GM12874 (cell line): Measurements from ENCODE around the gene IKZF1.

Experiments used
- TF ChIP-seq, protein P1 (sequence below): IDR thresholded peaks from 2 replicates; pipeline ENCODE4 v1.5.1; 2011; ENCODE audit warnings: low read depth, mild to moderate bottlenecking, control low read depth, low read length, moderate library complexity; ENCODE audit not compliant: insufficient read depth

IKZF1 gene

DNA sequence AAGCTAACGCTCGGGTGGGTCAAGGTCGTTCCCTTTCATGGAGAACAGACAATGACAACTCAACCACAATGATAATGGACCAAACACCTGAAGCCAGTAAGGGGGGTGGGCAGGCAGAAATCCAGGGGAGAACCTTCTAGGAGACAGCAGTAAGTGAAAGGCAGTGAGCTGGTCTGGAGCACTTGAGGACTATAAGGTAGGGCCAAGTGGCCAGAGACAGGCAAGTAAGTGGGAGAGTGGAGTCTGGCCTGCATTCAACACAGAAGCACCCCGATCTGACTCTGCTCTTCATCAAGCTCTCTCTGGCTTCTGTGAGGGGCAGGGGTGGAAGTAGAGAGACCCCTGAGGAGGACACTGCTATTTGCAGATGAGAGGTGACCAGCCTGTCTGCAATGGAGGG lies 7.7 kb upstream of the IKZF1 start:
- TF ChIP-seq, protein P1, sequence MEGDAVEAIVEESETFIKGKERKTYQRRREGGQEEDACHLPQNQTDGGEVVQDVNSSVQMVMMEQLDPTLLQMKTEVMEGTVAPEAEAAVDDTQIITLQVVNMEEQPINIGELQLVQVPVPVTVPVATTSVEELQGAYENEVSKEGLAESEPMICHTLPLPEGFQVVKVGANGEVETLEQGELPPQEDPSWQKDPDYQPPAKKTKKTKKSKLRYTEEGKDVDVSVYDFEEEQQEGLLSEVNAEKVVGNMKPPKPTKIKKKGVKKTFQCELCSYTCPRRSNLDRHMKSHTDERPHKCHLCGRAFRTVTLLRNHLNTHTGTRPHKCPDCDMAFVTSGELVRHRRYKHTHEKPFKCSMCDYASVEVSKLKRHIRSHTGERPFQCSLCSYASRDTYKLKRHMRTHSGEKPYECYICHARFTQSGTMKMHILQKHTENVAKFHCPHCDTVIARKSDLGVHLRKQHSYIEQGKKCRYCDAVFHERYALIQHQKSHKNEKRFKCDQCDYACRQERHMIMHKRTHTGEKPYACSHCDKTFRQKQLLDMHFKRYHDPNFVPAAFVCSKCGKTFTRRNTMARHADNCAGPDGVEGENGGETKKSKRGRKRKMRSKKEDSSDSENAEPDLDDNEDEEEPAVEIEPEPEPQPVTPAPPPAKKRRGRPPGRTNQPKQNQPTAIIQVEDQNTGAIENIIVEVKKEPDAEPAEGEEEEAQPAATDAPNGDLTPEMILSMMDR: no peak

DNA sequence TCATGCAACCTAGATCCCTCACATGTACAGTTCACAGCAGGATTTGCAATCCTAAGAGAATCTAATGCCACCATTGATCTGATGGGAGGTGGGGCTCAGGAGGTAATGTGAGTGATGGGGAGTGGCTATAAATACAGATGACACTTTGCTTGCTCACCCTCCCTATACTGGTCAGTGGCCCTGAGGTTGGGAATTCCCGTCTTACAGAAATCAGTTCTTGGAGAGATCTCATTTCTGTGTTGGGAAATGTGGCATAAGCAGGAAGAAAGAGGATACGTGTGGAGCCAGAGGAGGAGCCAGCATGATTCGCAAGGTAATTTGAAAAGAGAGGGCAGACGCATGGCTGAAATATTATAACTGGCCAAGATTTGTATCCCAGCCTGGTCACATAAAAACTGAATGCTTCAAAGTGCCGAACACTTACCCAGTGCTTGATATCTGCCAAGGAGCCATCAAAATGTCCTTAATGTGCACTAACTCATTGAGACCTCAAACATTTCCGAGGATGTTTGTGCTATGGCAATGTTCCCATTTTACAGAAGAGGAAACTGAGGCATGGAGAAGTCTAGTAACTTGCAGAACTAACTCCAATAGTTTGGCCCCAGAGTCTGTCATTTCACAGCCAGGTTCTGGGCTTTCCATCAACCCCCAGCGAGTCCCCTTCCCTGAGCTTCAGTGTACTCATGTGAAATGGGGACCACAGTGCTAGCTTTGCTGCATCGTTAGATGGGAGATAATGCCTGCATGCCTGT lies 5.5 kb upstream of the IKZF1 start:
- TF ChIP-seq, protein P1: no peak

DNA sequence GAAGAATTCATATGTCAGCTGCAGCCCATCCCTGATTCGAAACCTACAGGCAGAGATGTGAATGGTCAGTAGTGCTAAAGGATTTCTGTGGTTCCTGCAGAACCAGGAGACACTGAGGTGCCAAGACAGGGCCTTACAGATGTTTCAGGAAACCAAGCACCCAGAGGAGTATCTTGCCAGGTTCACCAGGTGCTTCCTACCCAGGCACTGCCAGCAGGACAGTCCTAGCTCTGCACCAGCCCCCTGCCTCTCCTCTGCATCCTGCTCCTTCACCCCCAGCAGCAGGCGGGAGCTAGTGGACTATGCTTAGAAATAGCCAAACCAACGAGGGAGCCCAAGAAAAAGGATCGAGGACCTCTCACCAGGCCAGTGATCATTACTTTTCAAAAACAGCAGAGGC lies 4.2 kb upstream of the IKZF1 start:
- TF ChIP-seq, protein P1: no peak

DNA sequence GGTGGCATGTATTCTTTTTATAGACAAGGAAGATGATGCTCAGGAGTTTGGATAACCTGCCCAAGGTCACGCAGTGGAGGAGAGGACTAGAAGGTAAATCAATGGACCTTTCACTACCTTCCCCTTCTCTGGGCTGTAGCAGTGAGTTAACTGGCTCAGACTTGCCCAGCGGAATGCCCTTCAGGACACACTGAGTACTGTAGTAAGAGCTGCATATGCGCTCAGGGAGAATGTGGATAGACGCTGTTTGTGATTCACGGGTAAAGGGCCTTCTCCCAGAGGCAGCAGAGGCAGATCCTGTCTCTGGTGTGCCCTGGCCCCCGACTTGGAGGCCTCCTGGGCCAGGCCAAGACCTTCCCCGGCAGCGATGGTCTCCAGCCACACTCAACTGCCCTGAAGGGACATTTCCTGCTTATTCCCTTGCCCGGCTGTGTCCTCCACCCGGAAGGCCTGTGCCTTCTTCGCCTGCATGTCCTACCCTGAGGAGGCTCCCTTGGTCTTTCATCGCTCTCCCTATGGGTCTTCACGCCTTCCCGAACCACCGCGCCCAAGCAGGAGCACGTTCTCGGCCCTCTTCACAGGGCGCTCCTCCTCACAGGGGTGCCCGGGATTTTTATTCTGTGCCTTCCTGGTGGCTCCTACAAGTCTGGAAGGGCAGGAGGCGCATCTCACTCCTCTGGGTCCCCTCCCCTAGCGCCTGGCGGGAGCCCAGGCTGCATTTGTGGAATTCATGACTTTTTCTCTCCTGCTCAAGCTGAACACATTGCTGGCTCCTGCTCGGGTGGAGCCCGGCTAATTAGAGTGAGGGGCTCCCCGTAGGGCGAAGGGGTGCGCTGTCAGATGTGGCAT lies 1.8 kb upstream of the IKZF1 start:
- TF ChIP-seq, protein P1: no peak

DNA sequence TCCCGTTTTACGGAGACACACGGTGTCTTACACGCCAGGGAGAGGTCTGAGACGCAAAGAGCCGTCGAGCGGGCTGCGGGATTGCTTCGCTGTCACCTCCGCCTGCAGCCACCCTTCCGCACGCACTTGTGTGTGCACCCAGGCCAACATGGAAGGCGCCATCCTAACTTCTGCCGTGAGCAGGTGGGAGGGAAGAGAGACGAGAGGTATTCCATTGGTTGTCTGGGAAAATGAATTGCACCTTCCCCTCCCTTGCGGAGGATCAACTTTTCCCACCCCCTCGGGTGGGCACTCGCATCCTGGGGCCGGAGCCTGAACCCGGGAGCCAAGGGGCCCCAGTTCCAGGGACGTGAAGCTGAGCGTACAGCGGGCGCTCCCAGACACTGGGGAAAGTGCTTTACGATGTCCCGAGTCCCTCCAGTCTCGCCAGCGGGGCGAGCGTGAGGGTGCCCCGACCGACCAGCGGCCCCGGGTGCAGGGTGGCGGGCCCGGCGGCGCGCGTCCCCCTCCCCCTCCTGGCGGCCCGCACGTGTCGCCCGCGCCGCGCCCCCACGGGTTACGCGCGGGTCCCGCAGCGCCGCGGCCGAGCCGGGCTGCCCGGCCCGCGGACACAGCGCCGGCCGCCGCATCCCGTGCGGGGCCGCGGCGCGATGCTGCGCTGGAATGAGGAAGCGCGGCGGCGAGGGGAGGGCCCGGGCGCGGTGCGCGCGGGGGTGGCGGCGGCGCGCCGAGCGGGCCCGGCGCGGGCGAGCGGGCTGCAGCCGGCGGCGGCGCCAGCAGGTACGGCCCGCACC lies 984 bp upstream of the IKZF1 start:
- TF ChIP-seq, protein P1: no peak

DNA sequence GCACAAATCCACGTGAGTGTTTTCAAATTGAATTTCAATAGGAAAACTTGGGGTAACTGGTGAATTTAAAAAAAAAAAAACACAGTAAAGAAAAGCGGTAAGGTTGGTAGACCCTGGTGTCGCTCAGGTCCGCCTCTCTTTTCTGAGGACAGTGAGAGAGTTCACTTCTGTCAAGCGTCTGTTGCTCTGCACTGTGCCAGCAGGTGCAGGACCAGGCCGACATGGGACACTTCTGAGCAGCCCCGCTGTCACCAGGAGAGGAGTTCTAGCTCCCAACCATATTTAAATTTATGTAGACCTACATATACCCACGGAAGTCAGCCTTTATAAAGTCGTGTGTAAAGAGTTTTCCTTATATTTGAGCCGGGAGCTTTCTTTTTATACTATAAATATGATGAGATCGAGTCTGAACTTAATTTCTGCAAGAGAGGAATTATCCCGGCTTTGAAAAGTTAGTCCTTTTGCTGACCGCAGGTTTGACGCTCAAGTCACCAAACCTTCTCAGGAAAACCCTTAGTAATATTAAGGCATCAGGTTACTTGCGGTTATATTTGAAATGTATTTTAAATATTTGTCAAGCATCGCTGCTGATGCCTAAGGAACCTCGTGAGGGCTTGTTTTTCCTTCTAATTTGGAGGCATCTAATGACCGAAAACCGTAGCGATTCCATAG lies 531 bp downstream of the IKZF1 start:
- TF ChIP-seq, protein P1: no peak
